GM18505 (cell line): ENCODE data around the gene RNF224.

Source experiments
- ATAC-seq: cut with Tn5 transposase; IDR thresholded peaks from one replicate; pipeline ENCODE4 v1.9.1; 2021; ENCODE audit not compliant: unreplicated experiment
- POLR2A ChIP-seq: IDR thresholded peaks from 4 replicates; pipeline ENCODE4 v1.6.1; 2011; ENCODE audit warnings: borderline replicate concordance; ENCODE audit not compliant: insufficient read depth, insufficient read length; ENCODE audit errors: extremely low read depth

RNF224 gene

DNA sequence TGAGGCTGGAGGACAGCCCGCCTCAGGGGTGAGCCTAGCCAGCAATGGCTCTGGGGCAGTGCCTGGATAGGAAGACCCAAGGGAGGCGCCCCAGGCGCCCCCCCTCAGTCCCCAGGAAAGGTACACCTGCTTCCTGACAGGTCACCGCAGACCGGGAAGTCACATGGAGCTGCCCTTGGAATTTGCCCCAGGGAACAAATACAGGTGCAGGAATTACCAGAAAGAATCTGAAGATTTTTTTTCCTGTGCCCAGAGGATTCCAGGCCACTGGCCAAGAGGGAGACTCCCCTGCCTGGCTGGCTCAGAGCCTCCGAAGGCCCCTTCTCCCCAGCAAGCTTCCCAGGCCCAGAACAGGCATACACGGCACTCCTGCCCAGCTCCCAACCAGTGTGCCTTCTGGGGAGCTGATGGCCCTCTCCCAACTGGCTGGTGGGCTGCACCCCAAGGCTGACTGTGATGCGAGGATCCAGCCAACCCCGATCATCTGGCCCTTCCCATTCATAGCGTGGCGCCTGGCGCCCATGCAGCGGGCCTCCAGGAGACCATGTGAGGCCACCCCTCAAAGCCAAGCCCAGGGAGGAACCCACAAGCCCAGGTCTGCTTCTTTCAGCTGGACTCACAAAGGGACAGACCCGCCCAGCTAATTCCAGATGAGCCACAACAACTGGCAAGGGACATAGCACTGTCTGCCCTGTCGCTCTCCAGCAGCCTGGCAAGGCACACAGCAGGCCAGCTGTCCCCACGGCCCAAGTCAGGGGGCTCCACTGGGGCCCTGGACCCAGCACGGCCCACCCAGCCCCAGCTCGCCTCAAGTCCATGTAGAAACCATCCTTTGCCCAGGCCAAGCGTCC, 29.0 kb upstream of the RNF224 start:
- ATAC-seq: no peak

DNA sequence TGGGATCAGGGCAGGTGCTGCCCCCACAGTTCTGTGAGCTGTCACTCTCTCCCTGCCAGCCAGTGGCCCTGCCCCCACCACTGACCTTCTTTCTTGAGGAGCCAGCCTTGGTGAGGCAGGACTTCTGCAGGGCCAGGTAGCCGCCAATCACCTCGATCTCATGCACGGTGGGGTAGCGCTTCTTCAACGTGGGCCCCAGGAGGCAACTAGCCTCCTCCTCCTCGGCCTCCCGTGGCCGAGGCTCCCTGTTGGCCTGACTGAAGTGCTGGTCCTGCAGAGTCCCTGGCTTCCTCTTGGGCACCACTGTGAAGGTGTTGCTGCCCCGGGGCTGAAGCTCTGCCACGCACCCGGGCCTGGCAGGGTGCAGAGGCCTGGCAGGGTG, 28.4 kb upstream of the RNF224 start:
- no peak for TF ChIP-seq POLR2A
- ATAC-seq: no peak

More for the DNA sequence above, 29.0 kb upstream of the RNF224 start:
- TF ChIP-seq POLR2A: no peak

- no peak for TF ChIP-seq POLR2A
- no peak for ATAC-seq
Measured at GRCh38 chr9:137199411-137200121, 27.7 kb upstream of the RNF224 start.

DNA sequence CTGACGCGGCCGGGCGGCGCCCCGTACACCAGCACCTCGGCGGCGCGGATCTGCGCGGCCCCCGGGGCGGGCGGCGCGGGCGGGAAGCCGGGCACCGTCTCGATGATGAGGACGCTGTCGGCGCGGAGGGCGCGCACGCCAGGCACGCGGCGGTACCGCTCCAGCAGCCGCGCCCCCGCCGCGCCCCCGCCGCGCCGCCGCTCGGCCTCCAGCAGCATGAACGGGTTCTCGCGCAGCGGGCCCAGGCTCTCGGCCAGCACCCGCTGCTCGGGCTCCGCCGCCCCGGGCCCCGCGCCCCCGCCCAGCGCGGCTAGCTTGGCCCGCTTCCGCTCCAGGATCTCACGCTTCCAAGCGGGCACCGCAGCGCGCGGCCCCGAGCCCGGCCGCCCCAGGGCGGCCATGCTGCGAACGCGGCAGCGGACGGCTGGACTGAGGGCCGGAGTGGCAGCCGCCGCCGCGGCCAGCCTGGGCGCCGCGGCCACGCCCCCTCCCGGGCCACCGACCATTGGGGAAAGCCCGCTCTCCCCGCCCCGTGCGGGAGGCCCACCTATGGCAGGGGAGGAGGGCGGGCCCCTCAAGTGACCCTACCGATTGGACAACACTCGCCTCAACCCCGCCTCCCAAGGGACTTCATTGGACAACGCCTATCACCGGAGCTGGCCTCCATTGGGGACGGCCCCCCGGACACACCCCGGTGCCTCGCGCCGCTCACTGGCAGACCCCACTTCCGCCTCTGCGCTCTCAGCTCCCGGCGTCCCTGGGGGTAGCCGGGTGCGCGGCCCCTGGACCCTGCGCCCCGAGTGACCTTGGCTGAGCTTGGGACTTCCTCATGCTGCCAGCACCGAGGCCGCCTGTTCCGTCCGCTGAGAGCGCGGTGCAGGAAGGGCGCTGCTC, 26.7 kb upstream of the RNF224 start, which contains the start of gene TPRN:
TSS of gene TPRN (minus strand) at position 431 of the 894 bp plus-strand sequence. CDS start at position 401, 30 bp downstream.
- ATAC-seq: peak; percentile 83
- peak; percentile 89 for TF ChIP-seq POLR2A

GRCh38 chr9:137201205-137201868, 26.0 kb upstream of the RNF224 start:
- no peak for ATAC-seq
- TF ChIP-seq POLR2A: no peak

DNA sequence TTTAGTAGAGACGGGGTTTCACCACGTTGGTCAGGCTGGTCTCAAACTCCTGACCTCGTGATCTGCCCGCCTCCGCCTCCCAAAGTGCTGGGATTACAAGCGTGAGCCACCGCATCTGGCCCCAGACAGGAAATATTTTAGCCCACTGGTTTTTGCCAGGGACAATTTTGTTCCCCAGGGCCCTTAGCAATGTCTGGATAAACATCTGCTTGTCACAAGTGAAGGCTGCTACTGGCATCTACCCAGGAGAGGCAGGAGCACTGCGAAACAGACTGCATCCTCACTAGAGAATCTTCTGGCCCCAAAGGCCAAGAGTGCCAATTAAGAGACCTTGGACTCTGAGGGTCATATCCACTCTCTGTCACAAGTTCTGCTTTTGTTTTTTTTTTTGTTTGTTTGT, 24.3 kb upstream of the RNF224 start:
- TF ChIP-seq POLR2A: no peak
- no peak for ATAC-seq

GRCh38 chr9:137204731-137205125, 22.6 kb upstream of the RNF224 start:
- TF ChIP-seq POLR2A: no peak
- no peak for ATAC-seq

- ATAC-seq: peak; percentile 39
- TF ChIP-seq POLR2A: peak; percentile 89
Measured at GRCh38 chr9:137205126-137206069, 21.9 kb upstream of the RNF224 start, which contains the start of the genes NDOR1 and TMEM203. TSS of gene NDOR1 (plus strand) at chr9:137205700. CDS start at chr9:137205778, 78 bp downstream. TSS of gene TMEM203 (minus strand) at chr9:137205648. CDS start at chr9:137205414, 234 bp downstream.

DNA sequence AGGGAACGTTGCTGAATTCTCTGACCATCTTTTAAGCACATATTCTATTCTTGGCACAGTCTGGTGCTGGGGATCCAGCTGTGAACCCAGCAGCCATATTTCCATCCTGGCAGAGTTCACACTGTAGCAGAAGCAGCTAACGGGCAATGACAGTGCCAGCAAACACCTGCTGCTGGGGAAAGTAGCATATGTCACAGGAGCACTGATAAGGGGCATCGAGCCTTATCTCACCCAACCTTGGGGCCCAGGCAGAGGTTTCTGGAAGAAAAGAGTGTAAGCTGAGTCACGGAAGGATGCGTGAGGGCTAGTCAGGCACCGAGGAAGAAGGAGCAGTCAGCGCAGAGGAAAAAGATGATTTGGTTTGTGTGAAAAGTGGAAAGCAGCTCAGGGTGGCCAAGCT, 20.7 kb upstream of the RNF224 start:
- no peak for TF ChIP-seq POLR2A
- no peak for ATAC-seq

- no peak for ATAC-seq
- no peak for TF ChIP-seq POLR2A
Measured at GRCh38 chr9:137211532-137211931, 15.8 kb upstream of the RNF224 start.

DNA sequence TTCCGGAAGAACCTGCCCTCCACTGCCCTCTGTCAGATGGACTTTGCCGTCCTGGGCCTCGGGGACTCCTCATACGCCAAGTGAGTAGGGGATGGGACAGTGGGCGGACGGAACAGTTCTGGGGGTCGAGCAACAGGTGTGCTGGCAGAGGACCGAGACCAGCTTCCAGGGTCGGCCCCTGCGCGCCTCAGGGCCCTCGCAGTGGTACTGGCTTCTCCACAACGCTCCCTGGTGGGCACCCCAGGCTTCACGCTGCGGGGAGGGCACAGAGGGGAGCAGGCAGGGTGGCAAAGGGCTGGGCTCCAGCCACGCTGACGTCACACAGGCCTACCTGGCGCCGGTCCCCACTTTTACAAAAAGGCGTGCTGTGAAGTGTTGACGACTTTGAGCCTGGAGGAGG, 14.8 kb upstream of the RNF224 start:
- no peak for ATAC-seq
- TF ChIP-seq POLR2A: no peak
